Glomerular visceral epithelial cell (primary cell): ENCODE measurements around the gene CKMT2.
A peak's percentile ranks its signal among the peaks of the same experiment; 100 is the strongest.

ENCODE experiments used
- DNase-seq: peaks from one replicate; pipeline ENCODE4 v3.0.0-alpha.2; 2016; ENCODE audit errors: extremely low spot score

CKMT2 gene

GRCh38 chr5:81233080-81233634 lies at the start of gene CKMT2:
Gene CKMT2 (plus strand): TSS chr5:81233322. CDS start chr5:81251133, 17,811 bp downstream.
- no peak for DNase-seq

GRCh38 chr5:81183811-81184748 lies 49.0 kb upstream of the CKMT2 start:
- no peak for DNase-seq

- DNase-seq, result no peak
These were observed 48.4 kb upstream of the CKMT2 start for GRCh38 chr5:81184749-81185110.

- no peak for DNase-seq
These were observed 45.2 kb upstream of the CKMT2 start for GRCh38 chr5:81187885-81188284.

GRCh38 chr5:81188962-81189361 lies 44.2 kb upstream of the CKMT2 start:
- no peak for DNase-seq

GRCh38 chr5:81189875-81190498 lies 43.1 kb upstream of the CKMT2 start:
- DNase-seq, result no peak

DNA sequence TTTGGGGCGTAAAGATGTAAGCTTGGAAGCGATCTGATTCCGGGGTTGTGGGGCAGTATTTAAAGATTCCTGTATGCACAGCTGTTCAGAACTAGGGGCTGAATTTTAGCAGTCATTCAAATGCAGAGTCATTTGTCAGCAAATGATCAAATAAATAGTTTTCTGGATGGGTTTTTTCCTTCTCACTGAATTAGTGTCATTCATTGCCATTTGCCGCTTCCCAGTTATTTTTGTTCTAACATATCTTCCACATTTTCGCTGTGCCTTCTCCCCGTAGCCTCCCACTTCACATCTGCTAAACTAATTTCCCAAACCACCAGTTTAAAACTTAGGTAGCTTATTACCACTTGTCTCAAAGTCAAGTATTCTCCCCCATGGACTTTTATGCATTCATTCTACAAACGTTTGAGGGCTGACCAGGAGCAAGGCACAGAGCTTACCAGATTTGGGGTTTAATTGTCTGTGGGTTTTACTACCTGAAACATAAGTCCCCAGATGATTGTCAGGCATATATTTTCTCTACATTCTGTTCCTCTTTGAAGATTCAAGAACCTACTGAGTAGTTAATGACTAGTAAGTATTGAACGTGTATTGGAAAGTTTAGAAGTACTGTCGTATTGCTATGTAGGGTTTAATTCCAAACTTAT lies 41.3 kb upstream of the CKMT2 start:
- no peak for DNase-seq

GRCh38 chr5:81192373-81192750 lies 40.8 kb upstream of the CKMT2 start:
- no peak for DNase-seq

DNA sequence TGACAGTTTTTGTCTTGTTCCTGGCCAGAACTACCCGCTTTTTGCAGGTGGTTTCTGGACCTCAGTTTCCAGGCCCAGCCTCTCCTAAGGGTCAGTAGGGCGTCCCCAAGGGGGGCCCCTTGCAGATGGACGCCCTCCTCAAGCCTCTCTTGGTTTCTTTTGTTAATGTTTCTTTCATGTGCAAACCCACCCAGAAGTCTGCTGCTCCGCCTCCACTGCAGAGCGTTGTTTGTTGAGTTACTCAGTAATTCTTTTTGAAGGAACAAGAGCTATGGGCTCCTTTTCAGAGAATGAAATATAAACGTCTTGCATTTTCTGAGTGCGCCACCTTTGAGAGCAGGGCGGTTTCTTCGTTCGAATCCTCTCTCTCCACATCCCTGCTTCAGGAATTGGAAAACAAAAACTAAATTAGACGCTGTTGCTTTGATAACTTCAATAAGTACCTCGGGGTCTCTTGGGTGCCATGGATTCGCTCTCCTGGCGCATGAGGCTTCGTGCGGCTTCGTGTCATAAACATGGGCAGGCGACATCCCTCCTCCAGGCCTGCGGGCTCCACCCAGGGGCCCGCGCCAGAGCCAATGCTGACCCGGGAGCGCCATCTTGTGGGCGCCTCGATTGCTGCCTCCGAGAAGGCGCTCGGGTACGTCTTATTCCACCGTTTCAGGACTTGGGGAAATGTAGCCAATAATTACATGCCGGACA lies 38.3 kb upstream of the CKMT2 start:
- peak; percentile 56 for DNase-seq

GRCh38 chr5:81195335-81195929 lies 37.7 kb upstream of the CKMT2 start:
- no peak for DNase-seq

DNA sequence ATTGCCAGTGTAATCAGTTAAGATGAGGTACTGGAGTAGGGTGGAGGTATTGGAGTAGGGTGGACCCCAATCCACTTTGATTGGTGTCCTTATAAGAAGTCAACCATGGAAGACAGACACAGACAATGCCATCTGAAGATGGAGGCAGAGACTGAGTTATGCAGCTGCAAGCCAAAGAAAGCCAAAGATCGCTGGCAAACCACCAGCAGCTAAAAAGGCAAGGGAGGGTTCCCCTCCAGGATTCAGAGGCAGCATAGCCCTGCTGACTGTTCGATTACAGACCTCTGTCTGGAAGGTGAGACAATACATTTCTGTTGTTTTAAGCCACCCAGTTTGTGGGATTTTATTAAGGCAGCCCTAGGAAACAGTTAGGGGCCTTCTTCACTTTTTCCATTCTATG lies 30.5 kb upstream of the CKMT2 start:
- DNase-seq, result no peak

DNA sequence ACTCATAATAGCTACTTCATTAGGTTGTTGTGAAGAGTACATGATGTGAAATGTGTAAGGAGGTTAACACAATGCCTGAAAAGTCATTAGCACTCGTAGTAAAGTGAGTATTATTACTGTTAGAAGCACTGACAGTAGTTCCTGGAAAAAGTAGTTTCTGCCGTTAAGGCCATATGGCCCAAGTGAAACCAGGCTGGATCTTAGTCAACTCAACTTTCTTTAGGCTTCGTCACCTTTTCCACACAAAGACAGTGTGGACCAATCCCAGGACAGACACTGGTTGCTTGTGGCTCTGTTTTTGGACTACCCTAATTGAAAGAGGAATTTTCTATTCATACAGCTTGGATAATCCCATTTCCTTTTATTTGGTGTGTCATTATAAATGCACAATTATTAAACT lies 29.4 kb upstream of the CKMT2 start:
- no peak for DNase-seq

- DNase-seq, result no peak
These were observed 28.9 kb upstream of the CKMT2 start for GRCh38 chr5:81204205-81204604.

- no peak for DNase-seq
These were observed 28.1 kb upstream of the CKMT2 start for GRCh38 chr5:81205058-81205457.

GRCh38 chr5:81207009-81207408 lies 26.1 kb upstream of the CKMT2 start:
- no peak for DNase-seq

DNA sequence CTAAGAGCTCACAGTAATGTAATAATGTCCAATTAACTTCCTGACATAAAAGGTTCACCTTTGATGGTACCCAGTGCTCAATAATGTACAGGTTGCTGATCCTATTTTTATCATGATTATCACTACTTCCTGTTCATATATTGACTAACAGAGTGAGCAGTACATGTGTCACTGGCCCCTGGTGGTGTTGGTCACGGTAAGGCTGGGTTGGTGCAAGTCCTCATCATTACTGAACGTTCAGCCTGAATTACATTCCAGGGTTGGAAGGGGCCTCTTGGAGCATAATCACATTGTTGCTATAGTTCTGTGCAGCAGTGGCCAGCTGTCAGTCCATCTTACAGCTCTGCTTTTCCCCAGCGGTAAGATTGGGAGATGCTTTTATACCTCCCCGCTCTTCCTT lies 24.2 kb upstream of the CKMT2 start:
- no peak for DNase-seq

- no peak for DNase-seq
These were observed 23.7 kb upstream of the CKMT2 start for GRCh38 chr5:81209386-81209785.

- no peak for DNase-seq
These were observed 23.1 kb upstream of the CKMT2 start for GRCh38 chr5:81209869-81210493.

GRCh38 chr5:81212211-81212751 lies 20.8 kb upstream of the CKMT2 start:
- peak; percentile 30 for DNase-seq

- DNase-seq, result no peak
These were observed 20.1 kb upstream of the CKMT2 start for GRCh38 chr5:81213070-81213469.

DNA sequence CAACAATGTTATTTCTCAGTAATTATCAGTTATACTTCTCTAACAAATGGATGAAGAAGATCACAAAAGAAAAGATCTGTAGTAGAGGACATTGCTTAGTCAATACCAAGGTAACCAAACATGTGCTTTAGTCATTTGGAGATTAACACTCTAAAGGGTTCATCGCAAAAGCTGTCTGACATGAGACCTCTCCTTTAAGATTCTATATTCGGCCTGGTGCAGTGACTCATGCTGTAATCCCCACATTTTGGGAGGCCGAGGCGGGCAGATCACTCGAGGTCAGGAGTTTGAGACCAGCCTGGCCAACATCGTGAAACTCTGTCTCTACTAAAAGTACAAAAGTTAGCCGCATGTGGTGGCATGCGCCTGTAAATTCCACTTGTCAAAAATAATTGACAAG lies 18.3 kb upstream of the CKMT2 start:
- DNase-seq, result no peak
